WTC11 (cell line): ENCODE measurements around the gene NTMT1. TPM values are rescaled to one million over a fixed set of nuclear protein-coding genes. Genes with fewer than 3 reads are reported as not detected.

Source experiments
- ATAC-seq: fragments of 200-7000 bp; cut with Tn5 transposase; 2 replicates; pipeline ENCODE4 v1.10.0; 2021; ENCODE audit warnings: mild to moderate bottlenecking, moderate library complexity
- CTCF ChIA-PET: fragments of 300-600 bp; sonication (Branson Sonifier 250); formaldehyde crosslinking; loops from one replicate; lab custom pipeline; 2021; ENCODE audit warnings: antibody characterized with exemption; lab: Charles Lee
- POLR2A ChIA-PET: fragments of 350-600 bp; sonication (Branson Sonifier 250); formaldehyde crosslinking; loops from one replicate; lab custom pipeline; 2021; ENCODE audit warnings: antibody characterized with exemption; lab: Charles Lee
- DNase-seq: peaks from one replicate; pipeline ENCODE4 v3.0.0; 2021; ENCODE audit warnings: low spot score
- H3K27ac Mint-ChIP-seq: 2 replicates; pipeline ENCODE4 v1.8.0; 2021; ENCODE audit warnings: mixed read lengths
- H3K27me3 Mint-ChIP-seq: 2 replicates; pipeline ENCODE4 v1.8.0; 2021; ENCODE audit warnings: low read depth, mild to moderate bottlenecking, moderate library complexity, mixed read lengths
- H3K36me3 Mint-ChIP-seq: 2 replicates; pipeline ENCODE4 v1.8.0; 2021; ENCODE audit warnings: mixed read lengths
- H3K4me1 Mint-ChIP-seq: 2 replicates; pipeline ENCODE4 v1.8.0; 2022; ENCODE audit warnings: mixed read lengths
- H3K4me3 Mint-ChIP-seq: 2 replicates; pipeline ENCODE4 v1.8.0; 2021; ENCODE audit warnings: mild to moderate bottlenecking, moderate library complexity, mixed read lengths
- H3K9me3 Mint-ChIP-seq: 2 replicates; pipeline ENCODE4 v1.8.0; 2021; ENCODE audit warnings: mixed read lengths
- EMX1 ChIP-seq: fragments of 250-450 bp; sonication (Bioruptor Pico); IDR thresholded peaks from 2 replicates; pipeline ENCODE4 v1.8.0; 2021; ENCODE audit warnings: mild to moderate bottlenecking
- FOXJ3 ChIP-seq: sonication (generic); formaldehyde crosslinking; IDR thresholded peaks from 2 replicates; pipeline ENCODE4 v1.9.0; 2021; ENCODE audit warnings: missing genetic modification reagents, mild to moderate bottlenecking, borderline replicate concordance
- GABPB1 ChIP-seq: sonication (generic); formaldehyde crosslinking; IDR thresholded peaks from 2 replicates; pipeline ENCODE4 v1.8.1; 2023; ENCODE audit warnings: mild to moderate bottlenecking, missing genetic modification reagents
- GRHL2 ChIP-seq: fragments of 250-450 bp; sonication (Bioruptor Pico); IDR thresholded peaks from 2 replicates; pipeline ENCODE4 v1.8.0; 2022; ENCODE audit warnings: mild to moderate bottlenecking, moderate library complexity; ENCODE audit not compliant: insufficient replicate concordance, severe bottlenecking
- MYBL2 ChIP-seq: sonication (generic); formaldehyde crosslinking; IDR thresholded peaks from 2 replicates; pipeline ENCODE4 v1.8.1; 2023; ENCODE audit warnings: mild to moderate bottlenecking, moderate library complexity, missing genetic modification reagents
- NFYB ChIP-seq: sonication (generic); formaldehyde crosslinking; conservative IDR thresholded peaks from 2 replicates; pipeline ENCODE4 v1.8.0; 2022; ENCODE audit warnings: low read depth, missing genetic modification reagents
- NR1H2 ChIP-seq: sonication (generic); formaldehyde crosslinking; IDR thresholded peaks from 2 replicates; pipeline ENCODE4 v1.9.0; 2021; ENCODE audit warnings: mild to moderate bottlenecking, moderate library complexity, missing genetic modification reagents
- PRRX2 ChIP-seq: fragments of 250-450 bp; sonication (Bioruptor Pico); IDR thresholded peaks from 2 replicates; pipeline ENCODE4 v1.8.0; 2021; ENCODE audit warnings: mild to moderate bottlenecking
- SP1 ChIP-seq: sonication (generic); formaldehyde crosslinking; conservative IDR thresholded peaks from 2 replicates; pipeline ENCODE4 v1.8.1; 2022; ENCODE audit warnings: missing genetic modification reagents
- TP53 ChIP-seq: sonication (generic); formaldehyde crosslinking; IDR thresholded peaks from 2 replicates; pipeline ENCODE4 v1.8.1; 2023; ENCODE audit warnings: mild to moderate bottlenecking, missing genetic modification reagents
- USF1 ChIP-seq: sonication (generic); formaldehyde crosslinking; IDR thresholded peaks from 2 replicates; pipeline ENCODE4 v1.8.0; 2022; ENCODE audit warnings: mild to moderate bottlenecking, missing genetic modification reagents
- ZMAT4 ChIP-seq: fragments of 250-450 bp; sonication (Bioruptor Pico); IDR thresholded peaks from 2 replicates; pipeline ENCODE4 v1.9.0; 2021; ENCODE audit warnings: mild to moderate bottlenecking
- ZNF671 ChIP-seq: fragments of 250-450 bp; sonication (Bioruptor Pico); IDR thresholded peaks from 2 replicates; pipeline ENCODE4 v1.8.0; 2021; ENCODE audit warnings: mild to moderate bottlenecking
- ZSCAN18 ChIP-seq: fragments of 250-450 bp; sonication (Bioruptor Pico); IDR thresholded peaks from 2 replicates; pipeline ENCODE4 v2.1.2; 2022; ENCODE audit warnings: mild to moderate bottlenecking, moderate library complexity
- total RNA-seq: library from RNA; stranded (reverse); gene quantifications from 3 replicates; pipeline ENCODE4 v1.2.3, GENCODE V29; 2021
- TF ChIP-seq, protein P1 (sequence below): sonication (generic); formaldehyde crosslinking; IDR thresholded peaks from 2 replicates; pipeline ENCODE4 v1.8.1; 2022; ENCODE audit warnings: low read depth, mild to moderate bottlenecking, moderate library complexity, missing genetic modification reagents, borderline replicate concordance
- TF ChIP-seq, protein P2 (sequence below): sonication (generic); formaldehyde crosslinking; IDR thresholded peaks from 2 replicates; pipeline ENCODE4 v1.8.1; 2023; ENCODE audit warnings: mild to moderate bottlenecking, missing genetic modification reagents

NTMT1 gene
- total RNA-seq, 1 experiment from 2014 or later: 71.1 TPM

- ChIA-PET POLR2A (interaction anchor here (1.7 to 2.5 kb wide), 4 partner anchors 8 to 417 kb away, joined by 8 to 12 read pairs (median 11); partner anchors contain the start of gene IER5L), CTCF (interaction anchor here (0.9 to 3.8 kb wide), 4 partner anchors 12 to 99 kb away, joined by 3 to 34 read pairs (median 14); partner anchors contain the start of gene NTMT1)
- Mint-ChIP-seq H3K27ac (no peak overlapping the region), H3K4me3 (no peak overlapping the region), H3K36me3 (no peaks in the 10 kb centered on the region), H3K4me1 (peaks cover 47% of the 10 kb centered on the region), H3K27me3 (peaks cover 60% of the 10 kb centered on the region), H3K9me3 (no peaks in the 10 kb centered on the region)
- TF ChIP-seq NR1H2 (CRISPR knock-in tag): no peak
- TF ChIP-seq, protein P1, sequence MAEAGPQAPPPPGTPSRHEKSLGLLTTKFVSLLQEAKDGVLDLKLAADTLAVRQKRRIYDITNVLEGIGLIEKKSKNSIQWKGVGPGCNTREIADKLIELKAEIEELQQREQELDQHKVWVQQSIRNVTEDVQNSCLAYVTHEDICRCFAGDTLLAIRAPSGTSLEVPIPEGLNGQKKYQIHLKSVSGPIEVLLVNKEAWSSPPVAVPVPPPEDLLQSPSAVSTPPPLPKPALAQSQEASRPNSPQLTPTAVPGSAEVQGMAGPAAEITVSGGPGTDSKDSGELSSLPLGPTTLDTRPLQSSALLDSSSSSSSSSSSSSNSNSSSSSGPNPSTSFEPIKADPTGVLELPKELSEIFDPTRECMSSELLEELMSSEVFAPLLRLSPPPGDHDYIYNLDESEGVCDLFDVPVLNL (CRISPR knock-in tag): no peak
- TF ChIP-seq GABPB1 (CRISPR knock-in tag): no peak
- TF ChIP-seq GRHL2 (CRISPR knock-in tag): no peak
- TF ChIP-seq ZNF671 (CRISPR knock-in tag): no peak
- TF ChIP-seq, protein P2, sequence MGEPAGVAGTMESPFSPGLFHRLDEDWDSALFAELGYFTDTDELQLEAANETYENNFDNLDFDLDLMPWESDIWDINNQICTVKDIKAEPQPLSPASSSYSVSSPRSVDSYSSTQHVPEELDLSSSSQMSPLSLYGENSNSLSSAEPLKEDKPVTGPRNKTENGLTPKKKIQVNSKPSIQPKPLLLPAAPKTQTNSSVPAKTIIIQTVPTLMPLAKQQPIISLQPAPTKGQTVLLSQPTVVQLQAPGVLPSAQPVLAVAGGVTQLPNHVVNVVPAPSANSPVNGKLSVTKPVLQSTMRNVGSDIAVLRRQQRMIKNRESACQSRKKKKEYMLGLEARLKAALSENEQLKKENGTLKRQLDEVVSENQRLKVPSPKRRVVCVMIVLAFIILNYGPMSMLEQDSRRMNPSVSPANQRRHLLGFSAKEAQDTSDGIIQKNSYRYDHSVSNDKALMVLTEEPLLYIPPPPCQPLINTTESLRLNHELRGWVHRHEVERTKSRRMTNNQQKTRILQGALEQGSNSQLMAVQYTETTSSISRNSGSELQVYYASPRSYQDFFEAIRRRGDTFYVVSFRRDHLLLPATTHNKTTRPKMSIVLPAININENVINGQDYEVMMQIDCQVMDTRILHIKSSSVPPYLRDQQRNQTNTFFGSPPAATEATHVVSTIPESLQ (CRISPR knock-in tag): no peak
- TF ChIP-seq FOXJ3 (CRISPR knock-in tag): no peak
- TF ChIP-seq MYBL2 (CRISPR knock-in tag): no peak
- no peak for TF ChIP-seq SP1 (CRISPR knock-in tag)
- no peak for TF ChIP-seq ZMAT4
- no peak for TF ChIP-seq TP53 (CRISPR knock-in tag)
- TF ChIP-seq USF1: no peak
- ATAC-seq (no peak), DNase-seq (no peak)
Measured at GRCh38 chr9:129595311-129595741, 30.6 kb upstream of the NTMT1 start.

DNA sequence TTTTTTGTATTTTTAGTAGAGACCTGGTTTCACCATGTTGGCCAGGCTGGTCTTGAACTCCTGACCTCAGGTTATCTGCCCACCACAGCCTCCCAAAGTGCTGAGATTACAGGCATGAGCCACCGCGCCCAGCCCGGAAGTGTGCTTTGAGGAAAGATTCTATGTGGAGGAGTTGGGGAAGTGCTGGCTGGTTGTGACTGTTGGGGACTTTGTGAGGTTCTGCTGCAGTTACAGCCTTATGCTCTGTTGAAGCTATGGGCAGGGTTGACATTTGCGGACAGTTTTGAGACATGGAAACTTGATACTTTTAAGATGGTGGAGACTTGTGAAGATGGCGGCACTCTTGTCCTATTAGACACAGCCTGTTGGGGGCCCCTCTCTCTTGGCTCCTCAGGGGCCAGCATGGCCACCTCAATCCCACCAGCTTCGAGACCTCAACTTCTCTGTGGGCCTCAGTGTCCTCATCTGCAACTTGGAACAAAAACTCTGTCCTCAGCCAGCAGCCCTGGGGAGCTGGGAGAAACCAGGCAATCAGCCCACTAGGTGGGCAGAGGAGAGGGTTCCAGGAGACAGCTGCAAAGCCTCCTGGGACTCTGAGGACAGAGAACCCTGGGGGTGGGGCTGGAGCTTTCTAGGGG lies 29.9 kb upstream of the NTMT1 start:
- no peak overlapping the region for H3K27ac Mint-ChIP-seq
- POLR2A ChIA-PET: interaction anchor here (0.6 to 2.5 kb wide), 8 partner anchors 9 to 418 kb away, joined by 3 to 12 read pairs (median 7); partner anchors contain the start of gene IER5L
- no peak for DNase-seq
- CTCF ChIA-PET: interaction anchor here (0.6 to 3.8 kb wide), 20 partner anchors 9 to 465 kb away, joined by 3 to 34 read pairs (median 5); partner anchors contain the start of genes IER5L and NTMT1
- H3K27me3 Mint-ChIP-seq: peaks cover 56% of the 10 kb centered on the region
- ATAC-seq: peak; percentile 7
- no peak for TF ChIP-seq EMX1 (CRISPR knock-in tag)
- TF ChIP-seq PRRX2 (CRISPR knock-in tag): no peak
- TF ChIP-seq NFYB (CRISPR knock-in tag): no peak
- 0 out of 2 replicates have a peak, but pooled peaks have one; percentile 18 for TF ChIP-seq ZSCAN18 (CRISPR knock-in tag)
- H3K36me3 Mint-ChIP-seq: no peaks in the 10 kb centered on the region
- H3K4me1 Mint-ChIP-seq: peaks cover 47% of the 10 kb centered on the region
- peak overlapping the region; percentile 75 for H3K4me3 Mint-ChIP-seq
- no peaks in the 10 kb centered on the region for H3K9me3 Mint-ChIP-seq
